Keratinocyte (primary cell): ENCODE measurements around the gene CSTF2T. TPM values are rescaled to one million over a fixed set of nuclear protein-coding genes. Genes with fewer than 3 reads are reported as not detected.

Experiments
- DNase-seq: peaks from one replicate; pipeline ENCODE4 v3.0.0-alpha.2; 2011; ENCODE audit warnings: low read depth, missing footprints, low spot score
- FAIRE-seq: peaks from 2 replicates; lab custom pipeline; 2011; peaks lifted over from hg19 to GRCh38; lab: Jason Lieb, UNC
- H2AFZ ChIP-seq: 2 replicates; pipeline ENCODE4 v1.6.0; 2012; ENCODE audit warnings: low read length, control low read depth, inconsistent platforms; ENCODE audit not compliant: control insufficient read depth
- H3K27ac ChIP-seq: 2 replicates; pipeline ENCODE4 v1.5.1; 2011; ENCODE audit warnings: low read length; ENCODE audit not compliant: control insufficient read depth, insufficient read depth
- H3K27me3 ChIP-seq: 3 replicates; pipeline ENCODE4 v1.6.0; 2011; ENCODE audit warnings: low read length; ENCODE audit not compliant: control insufficient read depth, insufficient read depth; ENCODE audit errors: extremely low read depth
- H3K36me3 ChIP-seq, 2 experiments: 2 replicates in 1 of 2; 3 replicates in 1 of 2; pipeline ENCODE4 v1.5.1; 2011; ENCODE audit warnings: low read length in 2 of 2, mild to moderate bottlenecking in 1 of 2; ENCODE audit not compliant: control insufficient read depth in 2 of 2, insufficient read depth in 2 of 2; ENCODE audit errors: extremely low read depth in 1 of 2
- H3K4me1 ChIP-seq: 3 replicates; pipeline ENCODE4 v1.5.1; 2011; ENCODE audit warnings: low read length; ENCODE audit not compliant: control insufficient read depth, insufficient read depth; ENCODE audit errors: extremely low read depth
- H3K4me2 ChIP-seq: 3 replicates; pipeline ENCODE4 v1.6.0; 2011; ENCODE audit warnings: low read depth, low read length; ENCODE audit not compliant: control insufficient read depth, insufficient read depth; ENCODE audit errors: extremely low read depth
- H3K4me3 ChIP-seq, 3 experiments: fragments of 200-600 bp in 1 of 3; sonication (generic) in 1 of 3; 2 replicates in 2 of 3; 3 replicates in 1 of 3; pipeline ENCODE4 v1.5.1; 2011 to 2016; ENCODE audit warnings: low read length in 3 of 3, mild to moderate bottlenecking in 3 of 3, control low read depth in 2 of 3, inconsistent platforms in 1 of 3, low read depth in 1 of 3, mixed read lengths in 1 of 3, mixed run types in 1 of 3, moderate library complexity in 1 of 3; ENCODE audit not compliant: control insufficient read depth in 2 of 3, insufficient read depth in 2 of 3; ENCODE audit errors: extremely low read depth in 1 of 3
- H3K79me2 ChIP-seq: 2 replicates; pipeline ENCODE4 v1.6.0; 2012; ENCODE audit warnings: low read length; ENCODE audit not compliant: control insufficient read depth, insufficient read depth
- H3K9ac ChIP-seq: 3 replicates; pipeline ENCODE4 v1.6.0; 2011; ENCODE audit warnings: low read length; ENCODE audit not compliant: control insufficient read depth, insufficient read depth; ENCODE audit errors: extremely low read depth
- H3K9me1 ChIP-seq: 3 replicates; pipeline ENCODE4 v1.6.0; 2011; ENCODE audit warnings: low read length; ENCODE audit not compliant: control insufficient read depth, insufficient read depth; ENCODE audit errors: extremely low read depth
- H3K9me3 ChIP-seq: 2 replicates; pipeline ENCODE4 v1.5.1; 2012; ENCODE audit warnings: low read depth, low read length; ENCODE audit not compliant: control insufficient read depth
- H4K20me1 ChIP-seq: 3 replicates; pipeline ENCODE4 v1.6.0; 2011; ENCODE audit warnings: low read length; ENCODE audit not compliant: control insufficient read depth, insufficient read depth; ENCODE audit errors: extremely low read depth
- CTCF ChIP-seq, 3 experiments: IDR thresholded peaks in 1 of 3; conservative IDR thresholded peaks in 1 of 3; optimal IDR thresholded peaks in 1 of 3; 2 replicates in 2 of 3; 3 replicates in 1 of 3; pipeline versions ENCODE3 to v1.5.1; 2011; ENCODE audit warnings: low read length in 3 of 3, mild to moderate bottlenecking in 3 of 3, moderate library complexity in 2 of 3, control low read depth in 1 of 3, inconsistent platforms in 1 of 3; ENCODE audit not compliant: insufficient read depth in 2 of 3; ENCODE audit errors: extremely low read depth in 1 of 3
- EZH2 ChIP-seq: IDR thresholded peaks from one replicate; pipeline ENCODE4 v1.6.1; 2012; ENCODE audit warnings: inconsistent platforms, mild to moderate bottlenecking, low read length, moderate library complexity
- dilution Hi-C: fragments of 300-500 bp; cut with MboI; formaldehyde crosslinking; loops from one replicate; pipeline ENCODE4 v1.7.0; 2020; ENCODE audit warnings: low sequenced_read_pairs; ENCODE audit not compliant: extremely low pct_ligation_motif_present
- polyA plus RNA-seq, 5 experiments: library from polyadenylated mRNA; depleted of rRNA in 3 of 5; stranded (reverse) in 3 of 5; stranded (forward) in 1 of 5; unstranded in 1 of 5; fragments of >200 nt; gene quantifications; 1 replicate in 1 of 5; 2 replicates in 3 of 5; 3 replicates in 1 of 5; pipeline versions ENCODE4 v1.2.1 to v1.2.3, GENCODE V29; 2011 to 2012; ENCODE audit warnings: missing spikeins in 2 of 5, low read depth in 1 of 5, low replicate concordance in 1 of 5

The CSTF2T gene
- polyA plus RNA-seq, 1 donor (not counting 4 experiments of a cell fraction or from before 2014, with no cell fraction given), result 10.8 TPM

- H3K27me3 ChIP-seq, result no peaks in the 10 kb centered on the region
- FAIRE-seq (no peak), DNase-seq (no peak)
- H2AFZ ChIP-seq, result no peak overlapping the region
- no peak overlapping the region for H3K4me3 ChIP-seq
- no peaks in the 10 kb centered on the region for H3K4me1 ChIP-seq
- H3K9ac ChIP-seq, result no peak overlapping the region
- H3K9me1 ChIP-seq, result no peaks in the 10 kb centered on the region
- no peak overlapping the region for H3K4me2 ChIP-seq
- no peaks in the 10 kb centered on the region for H3K9me3 ChIP-seq
- no peaks in the 10 kb centered on the region for H3K36me3 ChIP-seq
- no peak overlapping the region for H3K27ac ChIP-seq
- dilution Hi-C loops, result no loop called here
- TF ChIP-seq CTCF (optimal IDR thresholded peaks at IDR 0.05 in 1 of 3, IDR thresholded peaks at IDR 0.05 in 1 of 3, conservative IDR thresholded peaks at IDR 0.05 in 1 of 3; ENCODE audit: extremely low read depth in 1 of 3, insufficient read depth in 2 of 3, low read length in 3 of 3), result no peak
- TF ChIP-seq EZH2, result no peak
- H3K79me2 ChIP-seq, result no peaks in the 10 kb centered on the region
- H4K20me1 ChIP-seq, result no peaks in the 10 kb centered on the region
Measured at GRCh38 chr10:51656503-51656902, 42.9 kb downstream of the CSTF2T start.

- Histone ChIP-seq H2AFZ (no peak overlapping the region), H3K4me2 (no peak overlapping the region), H3K4me3 (no peak overlapping the region), H3K9ac (no peak overlapping the region), H3K27ac (no peak overlapping the region), H3K79me2 (no peaks in the 10 kb centered on the region), H3K9me3 (no peaks in the 10 kb centered on the region), H3K9me1 (no peaks in the 10 kb centered on the region), H3K36me3 (no peaks in the 10 kb centered on the region), H4K20me1 (no peaks in the 10 kb centered on the region), H3K4me1 (no peaks in the 10 kb centered on the region), H3K27me3 (no peaks in the 10 kb centered on the region)
- no peak for FAIRE-seq
- TF ChIP-seq EZH2, result no peak
- TF ChIP-seq CTCF (optimal IDR thresholded peaks at IDR 0.05 in 1 of 3, IDR thresholded peaks at IDR 0.05 in 1 of 3, conservative IDR thresholded peaks at IDR 0.05 in 1 of 3; ENCODE audit: extremely low read depth in 1 of 3, insufficient read depth in 2 of 3, low read length in 3 of 3), result no peak
- DNase-seq, result no peak
- dilution Hi-C loops, result no loop called here
Measured at GRCh38 chr10:51654918-51655317, 44.5 kb downstream of the CSTF2T start.
